HCT116 (cell line): Measurements from ENCODE around the gene LIPE. TPM values are rescaled to one million over a fixed set of nuclear protein-coding genes. Genes with fewer than 3 reads are reported as not detected.

ENCODE experiments used
- ATAC-seq: fragments of 200-7000 bp; cut with Tn5 transposase; 2 replicates; pipeline ENCODE4 v1.9.1; 2020; ENCODE audit warnings: mild to moderate bottlenecking, moderate library complexity
- BruUV-seq: library from RNA; stranded (reverse); fragments of 400-500 nt; replicated peaks from 2 replicates; lab custom pipeline; 2021; lab: Mats Ljungman, UMichigan
- CTCF ChIA-PET: fragments of 300-600 bp; sonication (Branson Sonifier 250); formaldehyde crosslinking; loops from one replicate; lab custom pipeline; 2021; ENCODE audit warnings: antibody characterized with exemption; lab: Charles Lee
- POLR2A ChIA-PET: fragments of 300-600, 350-600 bp; sonication (Branson Sonifier 250); formaldehyde crosslinking; loops from one replicate; lab custom pipeline; 2021; ENCODE audit warnings: antibody characterized with exemption; lab: Charles Lee
- RAD21 ChIA-PET, 2 experiments: fragments of 300-600 bp; sonication (Branson Sonifier 250); formaldehyde crosslinking; loops; one replicate each; lab custom pipeline; 2023; ENCODE audit warnings: low total read pairs in 2 of 2; ENCODE audit not compliant: uncharacterized antibody in 2 of 2, unreplicated experiment in 2 of 2, low non-redundant PET in 1 of 2; lab: Charles Lee
- DNase-seq: peaks from one replicate; pipeline ENCODE4 v3.0.0-alpha.2; 2010; ENCODE audit warnings: low read depth, low spot score
- H2AFZ ChIP-seq: fragments of 200-600 bp; shearing (Covaris generic), sonication (generic); 2 replicates; pipeline ENCODE4 v1.6.1; 2017; ENCODE audit warnings: low read depth, mixed run types, mixed read lengths, antibody characterized with exemption, low read length; ENCODE audit not compliant: poor library complexity, severe bottlenecking
- H3K27ac ChIP-seq: 2 replicates; pipeline ENCODE4 v1.5.1; 2012; ENCODE audit warnings: low read depth, low read length
- H3K27me3 ChIP-seq: fragments of 200-600 bp; sonication (generic); 2 replicates; pipeline ENCODE4 v1.6.1; 2016; ENCODE audit warnings: mixed run types, low read length, mixed read lengths; ENCODE audit not compliant: insufficient read depth
- H3K36me3 ChIP-seq, 2 experiments: fragments of 200-500 bp in 1 of 2; fragments of 200-600 bp in 1 of 2; sonication (Bioruptor generic) in 1 of 2; sonication (generic) in 1 of 2; 2 replicates each; pipeline versions ENCODE4 v1.5.1 to v1.6.1; 2014 to 2016; ENCODE audit warnings: low read length in 2 of 2, inconsistent platforms in 1 of 2, mixed read lengths in 1 of 2, mixed run types in 1 of 2; ENCODE audit not compliant: insufficient read depth in 2 of 2, control insufficient read depth in 1 of 2
- H3K4me1 ChIP-seq, 2 experiments: fragments of 200-600 bp in 1 of 2; sonication (generic) in 1 of 2; 2 replicates each; pipeline versions ENCODE4 v1.5.1 to v1.6.1; 2012 to 2017; ENCODE audit warnings: low read length in 2 of 2, inconsistent platforms in 1 of 2, mild to moderate bottlenecking in 1 of 2, mixed read lengths in 1 of 2, mixed run types in 1 of 2, moderate library complexity in 1 of 2; ENCODE audit not compliant: insufficient read depth in 2 of 2, control insufficient read depth in 1 of 2
- H3K4me2 ChIP-seq: fragments of 200-600 bp; sonication (generic); 2 replicates; pipeline ENCODE4 v1.6.1; 2017; ENCODE audit warnings: mixed run types, low read length, mixed read lengths
- H3K4me3 ChIP-seq, 2 experiments: fragments of 200-600 bp in 1 of 2; sonication (generic) in 1 of 2; replicated peaks in 1 of 2; 2 replicates each; pipeline ENCODE4 v1.5.1; 2011 to 2016; ENCODE audit warnings: low read length in 2 of 2, control low read depth in 1 of 2, low read depth in 1 of 2, mild to moderate bottlenecking in 1 of 2, mixed read lengths in 1 of 2, mixed run types in 1 of 2
- H3K79me2 ChIP-seq: fragments of 200-600 bp; sonication (generic); 2 replicates; pipeline ENCODE4 v1.6.1; 2017; ENCODE audit warnings: mild to moderate bottlenecking, mixed run types, low read length, moderate library complexity, mixed read lengths; ENCODE audit not compliant: insufficient read depth
- H3K9ac ChIP-seq: fragments of 200-600 bp; sonication (generic); 2 replicates; pipeline ENCODE4 v1.6.1; 2016; ENCODE audit warnings: low read length, mixed read lengths
- H3K9me2 ChIP-seq: fragments of 200-600 bp; sonication (generic), shearing (Covaris generic); 2 replicates; pipeline ENCODE4 v1.6.1; 2017; ENCODE audit warnings: mixed run types, mild to moderate bottlenecking, moderate library complexity; ENCODE audit not compliant: insufficient read depth
- H3K9me3 ChIP-seq, 2 experiments: fragments of 200-500 bp in 1 of 2; fragments of 200-600 bp in 1 of 2; sonication (Bioruptor generic) in 1 of 2; sonication (generic) in 1 of 2; 2 replicates each; pipeline ENCODE4 v1.6.1; 2014 to 2017; ENCODE audit warnings: low read length in 2 of 2, mixed read lengths in 2 of 2, inconsistent platforms in 1 of 2, low read depth in 1 of 2, mild to moderate bottlenecking in 1 of 2, mixed run types in 1 of 2, moderate library complexity in 1 of 2; ENCODE audit not compliant: control insufficient read depth in 1 of 2, insufficient read depth in 1 of 2
- H4K20me1 ChIP-seq: fragments of 200-600 bp; sonication (generic), shearing (Covaris generic); 2 replicates; pipeline ENCODE4 v1.6.1; 2017; ENCODE audit warnings: mixed run types, mild to moderate bottlenecking, moderate library complexity; ENCODE audit not compliant: insufficient read depth
- ATF3 ChIP-seq: IDR thresholded peaks from 2 replicates; pipeline ENCODE4 v1.6.1; 2012
- CEBPB ChIP-seq: IDR thresholded peaks from 2 replicates; pipeline ENCODE4 v1.6.1; 2012; ENCODE audit warnings: low read depth
- CTCF ChIP-seq, 3 experiments: fragments of 200-600 bp in 1 of 3; sonication (generic) in 1 of 3; IDR thresholded peaks in 2 of 3; conservative IDR thresholded peaks in 1 of 3; 2 replicates each; pipeline ENCODE4 v1.5.1; 2012 to 2017; ENCODE audit warnings: low read depth in 2 of 3, low read length in 2 of 3, antibody characterized with exemption in 1 of 3, borderline replicate concordance in 1 of 3, control low read depth in 1 of 3, mild to moderate bottlenecking in 1 of 3, mixed read lengths in 1 of 3, mixed run types in 1 of 3, moderate library complexity in 1 of 3; ENCODE audit not compliant: insufficient read depth in 1 of 3
- ELF1 ChIP-seq: IDR thresholded peaks from 2 replicates; pipeline ENCODE4 v1.6.1; 2012; ENCODE audit warnings: low read depth, borderline replicate concordance
- EZH2 ChIP-seq: fragments of 200-600 bp; sonication (generic); IDR thresholded peaks from 2 replicates; pipeline ENCODE4 v1.6.1; 2017; ENCODE audit warnings: antibody characterized with exemption, mixed run types
- JUND ChIP-seq: IDR thresholded peaks from 2 replicates; pipeline ENCODE4 v1.6.1; 2012
- POLR2A ChIP-seq: IDR thresholded peaks from 2 replicates; pipeline ENCODE4 v1.7.0; 2011; ENCODE audit warnings: borderline replicate concordance; ENCODE audit not compliant: insufficient read depth, insufficient read length; ENCODE audit errors: extremely low read depth
- SP1 ChIP-seq: IDR thresholded peaks from 2 replicates; pipeline ENCODE4 v1.6.1; 2012; ENCODE audit warnings: low read depth
- TCF7L2 ChIP-seq: IDR thresholded peaks from 2 replicates; pipeline ENCODE4 v1.7.0; 2011; ENCODE audit warnings: borderline replicate concordance, inconsistent platforms; ENCODE audit not compliant: insufficient read depth, insufficient read length; ENCODE audit errors: extremely low read depth
- YY1 ChIP-seq: IDR thresholded peaks from 2 replicates; pipeline ENCODE4 v1.6.1; 2011; ENCODE audit warnings: low read length, low read depth, moderate library complexity, mild to moderate bottlenecking; ENCODE audit not compliant: insufficient replicate concordance; ENCODE audit errors: extremely low read depth
- ZFX ChIP-seq: fragments of 450-650 bp; IDR thresholded peaks from 2 replicates; pipeline ENCODE4 v1.6.1; 2017
- ZNF274 ChIP-seq: fragments of 200-500 bp; sonication (Bioruptor generic); IDR thresholded peaks from 2 replicates; pipeline ENCODE4 v1.6.1; 2014; ENCODE audit warnings: mild to moderate bottlenecking, low read depth, low read length, inconsistent platforms
- intact Hi-C: fragments of 100-400 bp; cut with micrococcal nuclease; formaldehyde crosslinking; loops from 2 replicates; pipeline ENCODE4 v1.10.0; 2022
- total RNA-seq: library from RNA; stranded (reverse); gene quantifications from one replicate; pipeline ENCODE4 v1.2.1, GENCODE V29; 2021; ENCODE audit not compliant: unreplicated experiment

The LIPE gene
- total RNA-seq, 1 experiment from 2014 or later = 11.3 TPM

- no peak overlapping the region for H3K9ac ChIP-seq
- DNase-seq = no peak
- no peak overlapping the region for H2AFZ ChIP-seq
- TF ChIP-seq ZFX = no peak
- TF ChIP-seq, all 23 proteins: peak for 0
- no peaks in the 10 kb centered on the region for H3K27me3 ChIP-seq
- no peak overlapping the region for H3K4me3 ChIP-seq
- intact Hi-C loops = no loop called here
- no peak overlapping the region for H3K4me2 ChIP-seq
- peaks cover 21 to 42% of the 10 kb centered on the region in 2 experiments; a peak in 3 of 4 replicates for H3K4me1 ChIP-seq
- H3K36me3 ChIP-seq = no peaks in the 10 kb centered on the region
- no peak for ATAC-seq
- POLR2A ChIA-PET = no interaction called here
- no peaks in the 10 kb centered on the region for H3K9me3 ChIP-seq
- no peaks in the 10 kb centered on the region for H4K20me1 ChIP-seq
- no peaks in the 10 kb centered on the region for H3K9me2 ChIP-seq
- BruUV-seq = no TSS peak
- no peaks in the 10 kb centered on the region for H3K79me2 ChIP-seq
- no peak overlapping the region for H3K27ac ChIP-seq
- CTCF ChIA-PET = interaction anchor here (1.2 to 2.0 kb wide), 3 partner anchors 8 to 22 kb away, joined by 3 to 8 read pairs (median 8); no protein-coding TSS in a partner anchor
- RAD21 ChIA-PET = interaction anchor here in 1 of 2 experiments (0.9 kb wide), 1 partner anchor 267 kb away, joined by 5 read pairs; no protein-coding TSS in a partner anchor
These were observed 7.9 kb downstream of the LIPE start for GRCh38 chr19:42419309-42419708.

- ATAC-seq = peak; percentile 19; the same call in 1 of the 2 replicates
These were observed 14.5 kb downstream of the LIPE start for GRCh38 chr19:42412661-42413076.

More at GRCh38 chr19:42412661-42413076, 14.5 kb downstream of the LIPE start:
- no peaks in the 10 kb centered on the region for H3K79me2 ChIP-seq
- no peaks in the 10 kb centered on the region for H4K20me1 ChIP-seq
- no peak overlapping the region for H3K9ac ChIP-seq
- intact Hi-C loops = no loop called here
- H2AFZ ChIP-seq = no peak overlapping the region
- POLR2A ChIA-PET = interaction anchor here (1.5 kb wide), 1 partner anchor 16 kb away, joined by 6 read pairs; no protein-coding TSS in a partner anchor
- H3K27ac ChIP-seq = no peak overlapping the region
- H3K36me3 ChIP-seq = no peaks in the 10 kb centered on the region; a peak in 1 of 4 replicates
- no peaks in the 10 kb centered on the region for H3K27me3 ChIP-seq
- CTCF ChIA-PET = interaction anchor here (0.6 kb wide), 1 partner anchor 12 kb away, joined by 3 read pairs; no protein-coding TSS in a partner anchor
- no peaks in the 10 kb centered on the region for H3K9me2 ChIP-seq
- H3K4me3 ChIP-seq = no peak overlapping the region
- RAD21 ChIA-PET = no interaction called here
- no peak for TF ChIP-seq SP1
- no peak for TF ChIP-seq CTCF (IDR thresholded peaks at IDR 0.05 in 2 of 3, conservative IDR thresholded peaks at IDR 0.05 in 1 of 3; ENCODE audit: borderline replicate concordance in 1 of 3, insufficient read depth in 1 of 3, low read depth in 2 of 3, low read length in 2 of 3)
- no peak for TF ChIP-seq ELF1
- no peak for TF ChIP-seq POLR2A
- no peak for TF ChIP-seq ATF3
- TF ChIP-seq YY1 = no peak
- no peak for TF ChIP-seq JUND
- TF ChIP-seq TCF7L2 = no peak
- no peak for TF ChIP-seq CEBPB
- TF ChIP-seq EZH2 = no peak
- TF ChIP-seq ZNF274 = no peak
- DNase-seq = no peak
- BruUV-seq = no TSS peak
- H3K9me3 ChIP-seq = no peaks in the 10 kb centered on the region
- no peak overlapping the region for H3K4me2 ChIP-seq
- H3K4me1 ChIP-seq = peaks cover 14 to 21% of the 10 kb centered on the region in 2 experiments
